NCI-H345 (cell line): ENCODE measurements around the gene AP2S1.
"Not testable (repeated sequence)": the region's sequence is repeated elsewhere in the genome, so short reads cannot be mapped to it uniquely, and the experiment has no call there.

Source experiments
- DNase-seq: peaks from one replicate; lab custom pipeline; 2025; lab: John Stamatoyannopoulos, UW

The AP2S1 gene

GRCh38 chr19:46841458-46842083, 9.1 kb downstream of the AP2S1 start:
- no peak for DNase-seq

- peak; percentile 59 for DNase-seq
Measured at GRCh38 chr19:46840498-46840942, 10.1 kb downstream of the AP2S1 start.

DNA sequence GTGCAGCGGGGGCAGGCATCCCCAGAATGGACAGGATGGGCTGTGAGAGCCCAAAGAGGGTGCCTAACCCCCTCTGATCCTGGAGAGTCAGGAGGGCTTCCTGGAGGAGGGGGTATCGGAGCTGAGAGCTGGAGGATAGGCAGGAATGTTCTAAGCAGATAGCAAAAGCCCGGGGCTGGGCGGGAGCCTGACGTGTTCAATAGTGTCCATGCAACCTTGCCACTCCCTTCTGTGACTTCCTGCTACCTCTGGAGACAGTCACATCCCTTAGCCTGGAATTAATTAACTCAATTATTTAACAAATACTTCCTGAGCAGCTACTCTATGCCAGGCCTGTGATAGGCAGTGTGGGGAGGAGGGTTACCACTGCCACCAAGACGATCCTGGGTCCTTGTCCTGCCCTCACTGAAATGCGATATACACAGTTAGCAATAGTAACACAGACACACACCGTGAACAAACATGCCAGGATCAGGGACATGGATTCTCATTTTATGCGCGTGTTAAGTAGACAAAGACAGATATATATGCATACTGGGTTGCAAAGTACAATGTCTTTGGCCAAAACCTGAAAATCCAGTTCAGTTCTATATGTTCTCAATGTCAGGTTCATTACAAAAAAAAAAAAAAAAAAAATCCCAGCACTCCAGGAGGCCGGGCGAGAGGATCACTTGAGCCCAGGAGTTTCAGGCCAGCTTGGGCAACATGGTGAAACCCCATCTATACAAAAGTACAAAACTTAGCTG, 10.7 kb downstream of the AP2S1 start:
- DNase-seq = peak; percentile 35

GRCh38 chr19:46838160-46838559, 12.5 kb downstream of the AP2S1 start:
- no peak for DNase-seq

- DNase-seq = no peak
Measured at GRCh38 chr19:46834984-46835383, 15.7 kb downstream of the AP2S1 start.

- DNase-seq = no peak
Measured at GRCh38 chr19:46834121-46834520, 16.5 kb downstream of the AP2S1 start.

GRCh38 chr19:46830864-46831263, 19.8 kb downstream of the AP2S1 start:
- no peak for DNase-seq

DNA sequence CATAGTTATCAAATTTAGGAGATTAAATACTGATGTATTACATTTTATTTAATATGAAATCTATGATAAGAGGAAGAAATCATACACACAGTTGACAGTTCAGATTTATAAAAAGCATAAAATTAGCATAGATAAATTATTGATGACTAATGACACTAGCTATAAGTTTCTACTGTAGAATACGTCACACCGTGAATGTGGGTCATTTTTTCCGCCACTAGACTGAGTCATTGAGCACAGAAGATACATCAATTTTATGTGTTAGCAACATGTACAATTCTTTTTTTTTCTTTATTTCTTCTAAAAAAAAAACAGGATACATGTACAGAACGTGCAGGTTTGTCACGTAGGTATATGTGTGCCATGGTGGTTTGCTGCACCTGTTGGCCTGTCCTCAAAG, 22.2 kb downstream of the AP2S1 start:
- no peak for DNase-seq

GRCh38 chr19:46825731-46826055, 25.0 kb downstream of the AP2S1 start:
- DNase-seq = no peak

DNA sequence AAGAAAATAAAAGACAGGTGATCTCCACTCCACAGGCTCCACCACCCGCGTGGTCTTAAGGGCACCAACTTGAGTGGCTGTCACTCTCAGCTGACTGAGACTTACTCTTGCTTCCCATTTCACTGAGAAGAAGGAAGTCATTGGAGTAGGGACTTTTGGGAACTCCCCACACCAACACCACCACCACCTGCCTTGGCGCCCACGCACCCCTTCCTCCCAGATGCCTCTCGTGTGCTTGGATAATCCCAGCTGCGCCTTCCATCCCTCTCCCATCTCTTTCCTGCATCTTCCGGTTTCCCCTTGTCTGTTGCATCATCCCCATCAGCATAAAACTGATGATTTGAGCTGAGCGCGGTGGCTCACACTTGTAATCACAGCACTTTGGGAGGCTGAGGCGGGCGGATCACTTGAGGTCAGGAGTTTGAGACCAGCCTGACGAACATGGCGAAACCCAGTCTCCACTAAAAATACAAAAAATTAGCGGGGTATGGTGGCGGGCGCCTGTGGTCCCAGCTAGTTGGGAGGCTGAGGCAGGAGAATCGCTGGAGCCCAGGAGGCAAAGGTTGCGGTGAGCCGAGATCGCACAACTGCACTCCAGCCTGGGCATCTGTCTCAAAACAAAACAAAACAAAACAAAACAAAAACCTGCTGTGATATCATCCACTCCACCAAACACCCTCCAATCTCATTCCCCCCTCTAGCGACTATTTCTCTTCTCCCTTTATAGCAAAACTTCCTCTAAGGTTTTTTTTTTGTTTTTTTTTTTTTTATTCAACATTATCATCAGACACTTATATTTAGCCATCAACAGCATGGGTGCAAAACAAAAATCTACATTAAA, 25.5 kb downstream of the AP2S1 start:
- DNase-seq = no peak

GRCh38 chr19:46823049-46823448, 27.6 kb downstream of the AP2S1 start:
- no peak for DNase-seq

DNA sequence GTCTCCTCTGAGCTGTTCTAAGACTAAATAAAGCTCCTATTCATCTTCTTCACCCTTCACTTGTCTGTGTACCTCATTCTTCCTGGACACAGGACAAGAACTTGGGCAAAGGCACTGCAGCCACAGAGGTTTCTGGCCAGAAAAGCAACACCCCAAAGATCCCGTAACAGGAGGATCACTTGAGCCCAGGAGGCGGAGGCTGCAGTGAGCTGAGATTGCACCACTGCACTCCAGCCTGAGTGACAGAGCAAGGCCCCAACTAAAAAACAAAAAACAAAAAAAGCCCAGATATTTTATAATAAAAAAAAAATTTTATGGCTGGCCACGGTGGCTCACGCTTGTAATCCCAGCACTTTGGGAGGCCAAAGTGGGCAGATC, 28.2 kb downstream of the AP2S1 start:
- DNase-seq = not testable (repeated sequence)

- no peak for DNase-seq
Measured at GRCh38 chr19:46821512-46822409, 28.9 kb downstream of the AP2S1 start.

DNA sequence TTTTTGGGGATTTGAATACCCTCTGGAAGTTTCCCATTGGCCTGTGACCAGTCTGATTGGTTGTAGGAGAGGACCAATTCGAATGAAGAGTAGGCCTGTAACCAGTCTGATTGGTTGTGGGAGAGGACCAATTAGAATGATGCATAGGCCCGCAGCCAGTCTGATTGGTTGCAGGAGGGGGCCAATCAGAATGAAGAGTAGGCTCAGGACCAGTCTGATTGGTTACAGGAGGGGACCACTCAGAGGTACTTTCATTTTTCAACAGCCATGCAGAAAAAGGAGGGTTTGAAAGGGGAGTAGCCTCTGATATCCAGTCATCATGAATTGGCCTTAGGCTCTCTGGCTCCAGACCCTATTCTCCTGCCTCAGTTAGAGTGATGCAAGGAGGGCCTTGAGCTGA, 31.8 kb downstream of the AP2S1 start:
- no peak for DNase-seq

GRCh38 chr19:46815833-46816627, 34.6 kb downstream of the AP2S1 start:
- DNase-seq = no peak

- peak; percentile 36 for DNase-seq
Measured at GRCh38 chr19:46813839-46814358, 36.7 kb downstream of the AP2S1 start.

- peak; percentile 6 for DNase-seq
Measured at GRCh38 chr19:46812977-46813838, 37.4 kb downstream of the AP2S1 start.

- DNase-seq = no peak
Measured at GRCh38 chr19:46809534-46810272, 40.9 kb downstream of the AP2S1 start.

DNA sequence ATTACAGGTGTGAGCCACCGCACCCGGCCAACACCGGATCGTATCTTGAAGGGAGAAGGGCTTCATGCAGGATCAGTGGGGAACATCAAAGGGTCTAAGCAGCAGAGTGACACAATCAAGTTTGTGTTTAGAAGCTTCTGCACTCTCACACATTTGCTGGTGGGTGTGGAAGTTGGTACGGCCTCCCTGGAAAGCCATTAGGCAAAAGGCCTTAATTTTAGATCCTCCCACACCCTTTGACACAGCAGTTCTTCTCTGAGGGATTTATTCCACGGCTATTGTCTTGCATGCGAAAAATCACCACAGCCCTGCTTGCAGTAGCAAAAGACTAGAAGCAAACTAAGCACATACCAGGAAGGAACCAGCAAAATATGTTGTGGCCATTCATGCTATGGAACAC, 44.0 kb downstream of the AP2S1 start:
- no peak for DNase-seq
